Erythroblast (primary cell): ENCODE results near the gene CLEC10A.

Experiments used
- GATA1 ChIP-seq: IDR thresholded peaks from 2 replicates; pipeline ENCODE4 v1.6.1; 2011; ENCODE audit warnings: low read depth, mild to moderate bottlenecking, control low read depth, low read length, moderate library complexity
- POLR2A ChIP-seq: IDR thresholded peaks from 2 replicates; pipeline ENCODE4 v1.6.1; 2011; ENCODE audit warnings: mild to moderate bottlenecking, low read length

- no peak for TF ChIP-seq POLR2A
- TF ChIP-seq GATA1: no peak
Measured at GRCh38 chr17:7048968-7049367, 31.1 kb downstream of the CLEC10A start.
